ENCODE results near the gene AOAH.

DNA sequence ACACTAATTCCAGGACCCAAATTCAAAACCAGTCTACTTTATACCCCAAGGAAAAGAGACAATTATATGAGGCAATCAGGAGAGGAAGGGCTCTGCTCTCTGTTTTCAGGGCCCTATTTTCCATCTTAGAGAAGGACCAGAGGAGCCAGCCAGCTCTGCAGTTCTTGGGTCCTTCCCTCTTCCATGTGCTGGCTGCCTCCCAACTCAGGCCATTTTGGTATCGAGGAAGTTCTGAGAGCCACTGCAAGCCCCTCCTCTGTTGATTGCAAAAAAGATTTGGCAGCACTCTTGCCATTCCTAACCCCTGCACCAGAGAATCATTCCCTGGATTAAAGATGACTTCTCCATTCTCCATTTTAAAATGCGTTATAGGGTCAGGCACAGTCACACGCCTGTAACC is 151.2 kb downstream of the AOAH start:
- TF ChIP-seq, protein P1, sequence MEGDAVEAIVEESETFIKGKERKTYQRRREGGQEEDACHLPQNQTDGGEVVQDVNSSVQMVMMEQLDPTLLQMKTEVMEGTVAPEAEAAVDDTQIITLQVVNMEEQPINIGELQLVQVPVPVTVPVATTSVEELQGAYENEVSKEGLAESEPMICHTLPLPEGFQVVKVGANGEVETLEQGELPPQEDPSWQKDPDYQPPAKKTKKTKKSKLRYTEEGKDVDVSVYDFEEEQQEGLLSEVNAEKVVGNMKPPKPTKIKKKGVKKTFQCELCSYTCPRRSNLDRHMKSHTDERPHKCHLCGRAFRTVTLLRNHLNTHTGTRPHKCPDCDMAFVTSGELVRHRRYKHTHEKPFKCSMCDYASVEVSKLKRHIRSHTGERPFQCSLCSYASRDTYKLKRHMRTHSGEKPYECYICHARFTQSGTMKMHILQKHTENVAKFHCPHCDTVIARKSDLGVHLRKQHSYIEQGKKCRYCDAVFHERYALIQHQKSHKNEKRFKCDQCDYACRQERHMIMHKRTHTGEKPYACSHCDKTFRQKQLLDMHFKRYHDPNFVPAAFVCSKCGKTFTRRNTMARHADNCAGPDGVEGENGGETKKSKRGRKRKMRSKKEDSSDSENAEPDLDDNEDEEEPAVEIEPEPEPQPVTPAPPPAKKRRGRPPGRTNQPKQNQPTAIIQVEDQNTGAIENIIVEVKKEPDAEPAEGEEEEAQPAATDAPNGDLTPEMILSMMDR (conservative IDR thresholded peaks at IDR 0.05; ENCODE audit: low read depth, low read length), result no peak
- no peak for TF ChIP-seq EZH2 (IDR thresholded peaks at IDR 0.05; ENCODE audit: borderline replicate concordance, low read depth, low read length, poor library complexity, severe bottlenecking)
